ENCODE measurements around the gene HYCC1. TPM values are rescaled to one million over a fixed set of nuclear protein-coding genes. Genes with fewer than 3 reads are reported as not detected.
"Not testable (repeated sequence)": the region's sequence is repeated elsewhere in the genome, so short reads cannot be mapped to it uniquely, and the experiment has no call there.

HYCC1 gene
- polyA plus RNA-seq (ENCODE audit: insufficient read length), result 20.7 TPM

DNA sequence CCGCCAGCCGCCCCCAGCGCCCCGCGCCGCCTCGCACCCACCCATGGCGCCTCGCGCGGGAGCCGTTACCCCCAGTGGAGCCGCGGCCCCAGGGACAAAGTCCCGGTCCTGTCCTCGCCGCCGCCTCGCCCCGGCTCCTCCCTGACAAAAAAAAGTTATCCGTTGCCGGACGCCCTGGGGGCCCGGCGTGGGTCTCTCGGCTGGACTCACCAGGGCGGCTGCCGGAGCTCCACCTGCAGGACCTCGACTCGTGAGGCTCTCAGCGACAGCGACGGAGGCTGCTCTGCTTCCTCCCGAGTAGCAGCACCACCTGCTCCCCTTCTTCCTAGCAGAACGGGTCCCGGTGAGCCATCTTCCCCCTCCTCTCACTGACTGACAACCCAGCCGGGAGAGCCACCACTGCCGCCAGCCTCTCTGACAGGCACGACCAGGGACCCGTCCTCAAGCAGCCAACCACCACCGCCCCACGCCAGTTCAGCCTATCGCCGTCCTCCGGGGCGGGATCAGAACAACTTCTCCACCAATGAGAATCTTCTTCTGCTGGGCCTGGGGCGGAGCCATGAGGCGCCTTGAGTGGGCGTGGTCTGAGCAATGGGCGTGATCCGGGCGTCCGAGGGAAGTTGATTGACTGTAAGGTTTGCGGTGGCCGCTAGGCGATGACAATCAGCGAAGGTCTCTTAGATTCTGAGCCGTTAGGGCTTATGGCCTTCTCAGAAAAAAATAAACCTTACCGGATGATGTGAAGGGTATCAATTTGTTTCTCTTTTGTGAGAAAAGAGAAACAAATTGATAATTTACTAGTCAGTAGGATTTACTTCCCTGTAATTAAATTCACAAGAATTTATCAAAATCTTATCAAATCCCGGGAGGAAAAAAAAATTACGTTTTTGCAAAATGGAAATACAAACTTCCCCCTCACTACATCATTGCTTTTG, at the start of gene HYCC1:
TSS of gene HYCC1 (minus strand) at position 416 of the 935 bp plus-strand sequence. CDS start 23,019 bp downstream, outside the sequence.
- peak; percentile 94 for DNase-seq (ENCODE audit: low read depth)

DNA sequence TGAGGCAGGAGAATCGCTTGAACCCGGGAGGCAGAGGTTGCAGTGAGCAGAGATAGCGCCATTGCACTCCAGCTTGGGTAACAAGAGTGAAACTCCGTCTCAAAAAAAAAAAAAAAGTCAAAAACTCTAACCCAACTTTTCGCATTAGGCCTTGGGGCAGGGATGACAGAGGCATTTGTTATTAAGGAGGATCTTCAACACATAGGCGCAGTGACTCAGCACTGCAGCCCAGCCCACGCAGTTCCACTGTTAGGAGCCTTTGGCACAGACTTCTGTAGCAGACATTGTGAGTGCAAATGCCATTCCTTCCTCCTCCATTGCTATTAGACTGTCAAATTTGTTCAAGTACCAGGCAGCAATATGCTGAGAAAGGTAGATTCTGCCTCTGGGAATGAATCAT, 48.5 kb upstream of the HYCC1 start:
- no peak for DNase-seq (ENCODE audit: low read depth)

GRCh38 chr7:23061327-23061726, 47.4 kb upstream of the HYCC1 start:
- DNase-seq (ENCODE audit: low read depth), result no peak

DNA sequence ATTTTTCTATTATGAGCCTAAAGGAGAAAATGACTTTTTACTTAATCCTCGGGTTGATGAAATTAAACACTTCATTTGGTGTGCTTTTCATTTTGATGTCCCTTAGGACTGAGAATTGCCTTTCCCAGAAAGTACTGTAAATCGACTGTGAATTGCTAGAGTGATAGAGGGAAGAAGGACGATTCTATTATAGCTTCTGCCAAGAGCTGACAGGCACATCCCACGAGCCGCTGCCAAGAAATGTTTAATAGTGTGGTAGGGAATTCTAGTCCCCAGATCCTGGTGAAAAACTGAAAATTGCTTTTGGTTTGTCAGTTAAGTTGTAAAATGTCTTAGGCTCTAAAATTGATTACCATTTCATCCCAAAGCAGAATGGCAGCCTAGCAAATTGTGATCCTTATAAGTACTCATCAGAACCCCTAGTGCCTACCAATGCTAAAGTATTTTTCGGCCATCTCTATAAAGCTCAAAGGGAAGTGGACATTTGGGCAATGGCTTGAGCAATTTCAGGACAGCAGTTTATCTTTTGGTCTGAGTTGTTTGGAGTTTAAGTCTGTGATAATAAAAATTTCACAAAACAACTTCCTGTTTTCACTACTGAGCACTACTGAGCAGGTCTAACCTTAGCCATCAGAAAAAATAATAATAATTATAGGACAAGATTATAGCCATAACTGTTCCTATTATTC, 44.6 kb upstream of the HYCC1 start:
- no peak for DNase-seq (ENCODE audit: low read depth)

DNA sequence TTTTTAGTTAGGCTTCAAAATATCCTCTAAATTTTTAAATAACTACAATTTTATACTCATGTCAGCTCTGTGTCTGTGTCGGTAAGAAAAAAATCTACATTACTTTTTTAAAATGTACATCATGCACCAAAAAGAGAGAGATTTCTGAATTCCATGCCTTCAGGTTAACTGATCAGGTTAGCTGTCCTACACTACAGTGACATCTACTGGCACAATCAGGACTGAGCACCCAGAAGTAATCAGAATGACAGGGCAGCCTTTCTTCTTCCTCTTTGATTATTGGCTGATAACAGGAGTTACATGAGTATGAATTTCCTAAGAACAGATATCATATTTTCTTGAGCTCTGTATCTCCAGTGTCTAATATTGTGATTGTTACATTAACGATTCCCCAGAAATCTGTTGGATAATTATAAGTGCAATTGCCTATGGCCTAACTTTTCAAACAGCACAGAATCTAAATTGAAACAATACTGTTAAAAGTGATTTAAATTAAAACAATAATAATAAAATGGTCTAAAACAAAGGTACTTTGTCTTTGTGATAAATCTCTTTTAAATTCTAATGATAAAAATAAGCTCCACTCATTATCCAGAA, 41.8 kb upstream of the HYCC1 start:
- DNase-seq (ENCODE audit: low read depth), result peak; percentile 38

DNA sequence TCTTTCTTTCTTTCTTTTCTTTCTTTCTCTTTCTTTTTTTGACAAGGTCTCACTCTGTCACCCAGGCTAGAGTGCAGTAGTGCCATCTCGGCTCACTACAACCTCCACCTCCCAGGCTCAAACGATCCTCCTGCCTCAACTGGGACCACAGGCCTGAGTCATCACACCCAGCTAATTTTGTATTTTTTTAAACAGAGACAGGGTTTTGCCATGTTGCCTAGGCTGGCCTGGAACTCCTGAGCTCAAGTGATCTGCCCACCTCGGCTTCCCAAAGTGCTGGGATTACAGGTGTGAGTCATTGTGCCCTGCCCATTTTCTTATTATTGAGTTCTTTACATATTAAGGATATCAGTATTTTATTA, 37.2 kb upstream of the HYCC1 start:
- not testable (repeated sequence) for DNase-seq (ENCODE audit: low read depth)

GRCh38 chr7:23046336-23046735, 32.4 kb upstream of the HYCC1 start:
- DNase-seq (ENCODE audit: low read depth), result not testable (repeated sequence)

DNA sequence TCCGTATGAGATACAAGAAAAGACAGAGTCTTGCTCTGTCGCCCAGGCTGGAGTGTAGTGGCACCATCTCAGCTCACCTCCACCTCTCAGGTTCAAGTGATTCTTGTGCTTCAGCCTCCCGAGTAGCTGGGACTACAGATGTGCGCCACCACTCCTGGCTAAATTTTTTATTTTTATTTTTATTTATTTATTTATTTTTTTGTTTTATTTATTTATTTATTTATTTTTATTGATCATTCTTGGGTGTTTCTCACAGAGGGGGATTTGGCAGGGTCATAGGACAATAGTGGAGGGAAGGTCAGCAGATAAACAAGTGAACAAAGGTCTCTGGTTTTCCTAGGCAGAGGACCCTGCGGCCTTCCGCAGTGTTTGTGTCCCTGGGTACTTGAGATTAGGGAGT, 31.2 kb upstream of the HYCC1 start:
- DNase-seq (ENCODE audit: low read depth), result not testable (repeated sequence)

DNA sequence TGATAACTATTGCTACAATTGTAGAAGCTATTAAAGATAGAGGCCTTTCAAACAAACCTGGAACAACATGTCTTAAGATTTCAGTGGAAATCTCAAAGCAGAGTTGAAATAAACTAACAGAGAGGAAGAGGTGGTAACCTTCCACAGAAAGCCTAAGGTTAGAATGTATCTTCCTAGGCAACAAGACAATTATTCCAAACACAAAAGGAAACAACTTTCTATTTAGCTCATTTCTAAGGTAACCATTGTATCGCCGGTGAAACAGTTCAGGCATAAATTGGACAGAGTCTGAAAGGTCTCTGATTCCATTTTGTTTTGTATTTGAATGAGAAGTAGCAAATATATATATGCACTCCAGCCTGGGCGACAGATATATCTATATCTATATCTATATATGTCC, 30.7 kb upstream of the HYCC1 start:
- DNase-seq (ENCODE audit: low read depth), result no peak

DNA sequence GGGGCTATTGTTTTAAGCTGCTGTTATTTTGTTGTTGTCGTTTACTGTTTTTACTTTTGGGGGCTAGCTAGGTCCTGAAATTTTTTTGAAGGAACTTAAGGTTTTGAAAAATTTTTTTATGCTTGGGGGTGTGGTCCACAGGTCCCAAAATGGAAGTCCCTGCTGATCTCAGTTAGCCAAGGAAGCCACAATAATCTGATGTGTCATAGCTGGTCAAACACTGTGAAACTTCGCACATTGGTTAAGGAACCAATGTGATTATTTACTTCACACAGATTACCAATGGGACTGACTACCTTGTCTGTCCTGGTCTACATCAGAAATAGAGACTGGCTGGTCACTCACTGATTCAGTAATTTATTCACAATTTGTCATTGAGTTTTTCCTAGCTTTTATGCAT, 29.5 kb upstream of the HYCC1 start:
- DNase-seq (ENCODE audit: low read depth), result no peak

- not testable (repeated sequence) for DNase-seq (ENCODE audit: low read depth)
These were observed 25.7 kb upstream of the HYCC1 start for GRCh38 chr7:23039674-23040073.

DNA sequence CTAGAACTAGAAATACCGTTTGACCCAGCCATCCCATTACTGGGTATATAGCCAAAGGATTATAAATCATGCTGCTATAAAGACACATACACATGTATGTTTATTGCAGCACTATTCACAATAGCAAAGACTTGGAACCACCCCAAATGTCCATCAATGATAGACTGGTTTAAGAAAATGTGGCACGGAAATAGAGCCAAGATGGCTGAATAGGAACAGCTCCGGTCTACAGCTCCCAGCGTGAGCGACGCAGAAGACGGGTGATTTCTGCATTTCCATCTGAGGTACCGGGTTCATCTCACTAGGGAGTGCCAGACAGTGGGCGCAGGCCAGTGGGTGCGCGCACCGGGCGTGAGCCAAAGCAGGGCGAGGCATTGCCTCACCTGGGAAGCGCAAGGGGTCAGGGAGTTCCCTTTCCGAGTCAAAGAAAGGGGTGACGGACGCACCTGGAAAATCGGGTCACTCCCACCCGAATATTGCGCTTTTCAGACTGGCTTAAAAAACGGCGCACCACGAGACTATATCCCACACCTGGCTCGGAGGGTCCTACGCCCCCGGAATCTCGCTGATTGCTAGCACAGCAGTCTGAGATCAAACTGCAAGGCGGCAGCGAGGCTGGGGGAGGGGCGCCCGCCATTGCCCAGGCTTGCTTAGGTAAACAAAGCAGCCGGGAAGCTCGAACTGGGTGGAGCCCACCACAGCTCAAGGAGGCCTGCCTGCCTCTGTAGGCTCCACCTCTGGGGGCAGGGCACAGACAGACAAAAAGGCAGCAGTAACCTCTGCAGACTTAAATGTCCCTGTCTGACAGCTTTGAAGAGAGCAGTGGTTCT, 21.8 kb upstream of the HYCC1 start:
- not testable (repeated sequence) for DNase-seq (ENCODE audit: low read depth)

DNA sequence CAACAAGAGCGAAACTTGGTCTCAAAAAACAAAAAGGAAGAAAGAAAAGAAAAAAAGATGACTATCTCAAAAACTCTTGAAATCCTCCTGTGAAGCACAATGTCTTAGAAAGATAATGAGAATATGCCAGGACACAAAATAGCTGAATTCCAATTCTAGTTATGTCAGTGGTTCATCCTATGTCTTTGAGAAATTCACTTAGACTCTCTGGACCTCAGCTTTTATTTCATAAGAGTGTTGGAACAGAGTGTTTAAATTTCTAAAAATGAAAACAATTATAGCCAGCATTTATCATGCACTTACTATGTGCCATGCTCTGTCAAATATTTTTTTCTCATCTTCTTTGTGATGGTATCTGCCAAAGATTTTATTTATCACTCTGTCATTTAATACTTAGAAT, 13.3 kb upstream of the HYCC1 start:
- DNase-seq (ENCODE audit: low read depth), result no peak

GRCh38 chr7:23026164-23026563, 12.2 kb upstream of the HYCC1 start:
- no peak for DNase-seq (ENCODE audit: low read depth)

DNA sequence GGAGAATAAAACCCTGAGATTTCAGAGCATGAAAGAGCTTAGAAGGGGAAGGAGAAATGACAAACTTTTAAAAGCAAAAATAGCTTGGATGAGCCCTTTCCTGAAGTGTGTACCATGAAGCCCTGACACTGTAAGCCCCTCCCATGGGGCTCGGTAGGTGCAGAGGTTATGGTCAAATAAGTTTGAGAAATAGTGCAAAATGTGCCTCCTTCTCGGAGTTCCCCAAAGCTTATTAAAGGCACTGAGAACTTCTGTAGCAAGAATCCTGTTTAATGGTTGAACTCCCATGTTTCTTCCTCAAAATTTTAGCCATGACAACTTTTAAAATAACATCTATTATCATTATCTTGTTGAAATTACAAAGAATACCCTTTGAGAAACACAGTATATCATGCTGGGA, 10.5 kb upstream of the HYCC1 start:
- no peak for DNase-seq (ENCODE audit: low read depth)

DNA sequence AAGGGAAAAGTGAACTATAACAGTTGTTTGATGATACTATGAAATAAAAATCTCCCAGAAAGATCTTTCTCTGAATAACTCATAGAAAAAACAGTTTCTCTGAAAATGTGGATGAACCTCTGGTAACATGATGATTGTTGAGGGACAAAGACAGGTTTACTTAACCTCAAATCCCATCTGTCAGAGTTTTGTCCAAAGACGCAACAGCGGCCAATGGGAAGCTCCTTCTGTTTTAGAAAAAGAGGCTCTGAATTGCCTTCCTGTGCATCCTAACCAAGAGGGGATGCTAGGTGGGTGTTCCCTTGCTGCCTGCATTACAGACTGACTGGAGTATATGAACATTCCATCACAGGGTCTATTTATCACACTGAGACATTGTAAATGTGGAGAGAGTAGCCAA, 8.9 kb upstream of the HYCC1 start:
- no peak for DNase-seq (ENCODE audit: low read depth)

- no peak for DNase-seq (ENCODE audit: low read depth)
These were observed 8.4 kb upstream of the HYCC1 start for GRCh38 chr7:23022258-23022769.

DNA sequence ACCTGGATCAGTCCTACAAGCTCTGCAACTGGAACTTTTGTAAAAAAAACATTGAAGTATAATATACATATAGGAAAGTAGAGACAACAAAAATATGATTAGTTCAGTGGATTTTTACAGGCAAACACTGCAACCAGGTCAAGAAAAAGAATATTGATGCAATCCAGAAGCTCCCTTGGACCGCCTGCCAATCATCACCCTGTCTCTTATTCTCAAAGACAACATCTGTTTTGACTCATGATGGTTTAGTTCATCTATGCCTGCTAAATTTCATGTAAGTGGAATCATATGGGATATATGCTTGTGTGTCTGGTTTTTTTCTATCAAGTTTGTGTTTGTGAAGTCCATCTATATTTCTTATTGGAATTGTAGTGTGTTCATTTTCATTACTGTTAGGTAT, 7.7 kb upstream of the HYCC1 start:
- no peak for DNase-seq (ENCODE audit: low read depth)

- no peak for DNase-seq (ENCODE audit: low read depth)
These were observed 6.9 kb upstream of the HYCC1 start for GRCh38 chr7:23020742-23021401.

DNA sequence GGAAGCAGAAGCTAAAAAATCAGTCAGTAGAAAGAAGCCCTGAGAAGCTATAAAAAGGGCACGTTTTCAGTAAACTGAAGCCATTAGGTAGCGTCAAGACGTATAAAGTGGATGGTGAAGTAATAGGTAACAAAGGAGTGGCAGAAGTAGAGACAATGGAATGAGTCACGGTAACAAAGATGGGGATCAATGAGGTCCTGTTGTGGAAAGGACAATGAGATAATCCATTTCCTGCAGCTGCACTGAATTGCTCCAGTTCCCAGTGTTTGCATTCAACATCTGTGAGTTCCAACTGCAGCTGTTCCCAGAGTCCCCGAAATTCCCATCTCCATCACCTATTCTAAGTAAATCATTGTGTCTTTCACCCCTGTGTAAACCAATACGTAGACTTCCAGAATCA, 4.8 kb upstream of the HYCC1 start:
- DNase-seq (ENCODE audit: low read depth), result no peak

GRCh38 chr7:23017309-23017708, 3.4 kb upstream of the HYCC1 start:
- DNase-seq (ENCODE audit: low read depth), result no peak
